Lower leg skin (tissue), 4 donors: ENCODE data around the gene RMC1. TPM values are rescaled to one million over a fixed set of nuclear protein-coding genes. Genes with fewer than 3 reads are reported as not detected.

Experiments
- DNase-seq, 2 donors: peaks; one replicate each; pipeline ENCODE4 v3.0.0-alpha.2; 2019; ENCODE audit warnings: low spot score in 2 of 2
- H3K4me3 ChIP-seq: fragments of 200-600 bp; sonication (generic); 2 replicates; pipeline ENCODE4 v1.5.1; 2017; ENCODE audit warnings: mild to moderate bottlenecking, low read depth; ENCODE audit not compliant: poor library complexity, severe bottlenecking
- POLR2A ChIP-seq, 2 donors: fragments of 450-650 bp; IDR thresholded peaks; one replicate each; pipeline ENCODE4 v1.6.1; 2016 to 2017; ENCODE audit warnings: antibody characterized with exemption in 2 of 2, mild to moderate bottlenecking in 1 of 2, moderate library complexity in 1 of 2
- WGBS, 2 donors: methylation state at CpG; one replicate each; pipeline ENCODE4 v1.1.5; 2018; 5-methylcytosine and 5-hydroxymethylcytosine counted together
- intact Hi-C: fragments of 100-400 bp; cut with DNase I; formaldehyde crosslinking; loops from one replicate; pipeline ENCODE4 v1.15.0; 2023; ENCODE audit warnings: low total_unique reads
- total RNA-seq, 4 donors: library from RNA; depleted of rRNA; stranded (reverse); fragments of >200 nt; gene quantifications; one replicate each; pipeline ENCODE4 v1.1.0, GENCODE V29; 2016
- TF ChIP-seq, protein P1 (sequence below), 3 donors: fragments of 450-650 bp; IDR thresholded peaks; one replicate each; pipeline ENCODE4 v1.5.1; 2016; ENCODE audit warnings: antibody characterized with exemption in 3 of 3, mild to moderate bottlenecking in 3 of 3, moderate library complexity in 2 of 3

RMC1 gene
- total RNA-seq, 4 donors from 2014 or later: 16.6 to 33.1 (median 25.4) TPM

DNA sequence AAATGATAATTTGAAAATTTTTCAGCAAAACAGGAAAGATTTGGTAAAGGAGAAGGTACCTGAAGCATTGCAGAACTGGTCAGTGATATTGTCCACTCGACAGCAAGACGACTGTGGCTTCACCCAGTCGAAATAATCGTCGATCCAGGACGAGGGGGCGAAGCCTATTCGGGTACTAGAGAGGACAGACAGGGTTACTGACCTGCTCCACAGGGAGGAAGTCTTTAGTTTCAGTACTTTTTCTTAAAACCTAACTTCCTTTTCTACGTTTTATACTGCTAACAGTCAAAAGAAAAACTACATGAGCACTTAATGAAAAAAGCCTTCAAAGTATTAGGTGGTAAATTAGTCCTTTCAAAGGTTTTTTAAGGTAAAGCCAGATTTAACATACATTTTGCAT lies 36.0 kb downstream of the RMC1 start:
- 84 to 88% methylated on average over 9 of the region's 9 CpGs for WGBS, 2 donors

DNA sequence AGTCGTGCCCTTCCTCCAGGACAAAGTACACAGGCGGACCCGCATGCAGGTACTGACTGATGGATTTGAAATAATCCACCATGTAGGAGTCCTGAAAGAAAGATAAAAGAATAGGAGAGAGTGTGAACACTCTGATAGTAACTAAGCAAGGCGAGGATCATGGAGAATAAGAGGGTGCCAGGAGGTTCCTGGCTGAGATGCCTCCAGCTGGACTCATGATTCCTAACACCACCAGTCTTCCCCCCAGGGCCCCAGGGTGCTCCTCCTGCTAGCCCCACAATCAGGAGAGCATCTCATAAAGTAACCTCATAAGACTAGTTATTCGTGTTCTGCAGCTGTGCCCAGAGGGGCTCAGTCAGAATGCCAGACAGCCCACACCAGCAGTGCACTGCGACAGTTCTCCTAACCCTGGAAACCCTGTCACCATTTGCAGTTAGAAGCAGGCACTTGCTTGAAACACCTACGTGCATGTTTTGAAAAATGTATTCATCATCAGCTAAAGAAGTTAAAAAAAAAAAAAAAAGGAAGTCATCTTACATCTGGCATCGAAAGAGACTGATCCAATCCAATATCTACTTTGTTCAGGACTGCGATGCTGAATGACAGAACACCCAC lies 36.7 kb downstream of the RMC1 start:
- H3K4me3 ChIP-seq: no peak overlapping the region
- WGBS, 2 donors: 70 to 86% methylated on average over 9 of the region's 9 CpGs
- intact Hi-C loops: loop anchor here (10.0 kb wide), 1 partner anchor 45 kb away; the partner anchor contains the start of gene NPC1
- no peak for DNase-seq
- TF ChIP-seq POLR2A (IDR thresholded peaks at IDR 0.05): no peak
- TF ChIP-seq, protein P1, sequence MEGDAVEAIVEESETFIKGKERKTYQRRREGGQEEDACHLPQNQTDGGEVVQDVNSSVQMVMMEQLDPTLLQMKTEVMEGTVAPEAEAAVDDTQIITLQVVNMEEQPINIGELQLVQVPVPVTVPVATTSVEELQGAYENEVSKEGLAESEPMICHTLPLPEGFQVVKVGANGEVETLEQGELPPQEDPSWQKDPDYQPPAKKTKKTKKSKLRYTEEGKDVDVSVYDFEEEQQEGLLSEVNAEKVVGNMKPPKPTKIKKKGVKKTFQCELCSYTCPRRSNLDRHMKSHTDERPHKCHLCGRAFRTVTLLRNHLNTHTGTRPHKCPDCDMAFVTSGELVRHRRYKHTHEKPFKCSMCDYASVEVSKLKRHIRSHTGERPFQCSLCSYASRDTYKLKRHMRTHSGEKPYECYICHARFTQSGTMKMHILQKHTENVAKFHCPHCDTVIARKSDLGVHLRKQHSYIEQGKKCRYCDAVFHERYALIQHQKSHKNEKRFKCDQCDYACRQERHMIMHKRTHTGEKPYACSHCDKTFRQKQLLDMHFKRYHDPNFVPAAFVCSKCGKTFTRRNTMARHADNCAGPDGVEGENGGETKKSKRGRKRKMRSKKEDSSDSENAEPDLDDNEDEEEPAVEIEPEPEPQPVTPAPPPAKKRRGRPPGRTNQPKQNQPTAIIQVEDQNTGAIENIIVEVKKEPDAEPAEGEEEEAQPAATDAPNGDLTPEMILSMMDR (IDR thresholded peaks at IDR 0.05): no peak

More for the DNA sequence above, 36.0 kb downstream of the RMC1 start:
- H3K4me3 ChIP-seq: no peak overlapping the region
- no peak for TF ChIP-seq POLR2A (IDR thresholded peaks at IDR 0.05)
- TF ChIP-seq, protein P1 (IDR thresholded peaks at IDR 0.05): no peak
- no peak for DNase-seq
- intact Hi-C loops: loop anchor here (10.0 kb wide), 1 partner anchor 46 kb away; the partner anchor contains the start of gene NPC1

DNA sequence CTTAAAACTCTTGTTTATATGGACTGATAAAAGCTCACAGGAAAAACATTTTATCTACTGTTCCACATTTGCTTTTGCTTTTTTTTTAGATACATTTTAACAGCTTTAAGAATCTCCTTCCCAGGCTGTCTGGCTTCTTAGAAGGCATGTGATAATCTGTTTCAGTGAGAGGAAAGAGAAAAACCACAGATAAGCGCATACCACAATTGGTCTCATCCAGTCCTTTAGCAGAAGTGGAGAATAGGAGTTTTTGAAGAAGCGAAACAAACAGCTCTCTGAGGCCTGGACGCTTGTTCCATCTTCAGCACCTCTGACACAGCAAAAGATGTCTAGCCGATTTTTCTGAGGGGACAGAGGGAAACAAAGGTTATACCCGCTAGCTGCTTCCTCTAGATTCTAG lies 37.6 kb downstream of the RMC1 start:
- WGBS, 2 donors: 74 to 77% methylated on average over 5 of the region's 5 CpGs
- no peak overlapping the region for H3K4me3 ChIP-seq
- no peak for TF ChIP-seq POLR2A (IDR thresholded peaks at IDR 0.05)
- TF ChIP-seq, protein P1 (IDR thresholded peaks at IDR 0.05): no peak
- intact Hi-C loops: no loop called here
- no peak for DNase-seq

DNA sequence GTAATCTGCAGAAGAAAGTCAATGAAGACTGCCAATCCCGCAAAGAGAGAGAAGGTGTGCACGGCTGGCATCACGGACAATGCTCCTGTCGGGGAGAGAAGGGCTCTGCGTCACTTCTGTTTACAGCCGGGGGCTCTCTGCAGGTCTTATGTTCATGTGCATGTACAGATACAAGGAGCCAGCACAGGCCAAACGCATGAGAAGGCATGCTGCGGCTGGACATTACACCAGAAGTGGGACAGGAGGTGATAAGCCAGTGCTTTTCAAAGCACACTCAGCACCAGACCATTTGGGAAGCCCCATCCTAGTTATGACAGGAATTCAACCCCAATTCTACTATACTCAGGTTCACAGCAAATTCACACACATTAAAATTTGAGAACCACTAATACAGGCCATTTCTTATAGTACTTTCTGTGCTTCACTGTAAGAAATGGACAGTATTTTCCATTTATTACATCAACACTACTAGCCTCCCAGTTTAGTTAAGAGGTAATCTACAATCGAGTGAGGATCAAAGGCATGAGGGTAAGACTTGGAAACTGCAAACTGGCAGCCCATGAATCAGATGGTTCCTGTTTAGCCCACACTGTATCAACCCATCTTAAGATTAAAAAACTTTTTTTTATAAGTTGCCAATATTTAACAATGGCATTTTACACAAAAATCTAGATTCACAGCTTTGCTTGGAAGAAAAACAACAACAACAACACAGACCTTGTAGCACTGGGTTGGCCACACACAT lies 38.2 kb downstream of the RMC1 start:
- TF ChIP-seq POLR2A (IDR thresholded peaks at IDR 0.05): no peak
- TF ChIP-seq, protein P1 (IDR thresholded peaks at IDR 0.05): no peak
- H3K4me3 ChIP-seq: no peak overlapping the region
- no peak for DNase-seq
- intact Hi-C loops: no loop called here
- WGBS, 2 donors: 80 to 83% methylated on average over 9 of the region's 9 CpGs

DNA sequence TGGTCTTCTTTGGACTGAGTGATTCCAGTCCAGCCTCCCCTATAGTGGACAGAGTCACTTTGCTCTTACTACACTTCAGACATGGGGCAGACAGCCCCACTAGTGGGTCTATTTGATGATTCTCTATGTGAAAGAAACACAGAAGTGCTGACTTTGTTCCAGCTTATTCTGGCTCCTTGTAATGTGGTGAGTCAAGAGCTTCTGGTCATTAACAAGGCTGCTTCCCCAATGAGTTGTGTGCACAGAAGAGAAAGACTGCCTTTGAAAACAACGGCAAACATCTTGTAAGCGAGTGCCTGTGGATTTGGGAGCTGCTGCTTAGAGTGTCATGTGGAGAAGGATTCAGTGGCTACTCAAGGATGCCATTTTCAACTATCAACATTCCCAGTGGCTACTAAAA lies 39.1 kb downstream of the RMC1 start:
- TF ChIP-seq, protein P1 (IDR thresholded peaks at IDR 0.05): no peak
- no peak for TF ChIP-seq POLR2A (IDR thresholded peaks at IDR 0.05)
- WGBS, 2 donors: 91 to 95% methylated on average over 2 of the region's 2 CpGs
- intact Hi-C loops: no loop called here
- H3K4me3 ChIP-seq: no peak overlapping the region
- DNase-seq: no peak
